K562 treated with DMSO at 1 percent for 24 hours (cell line): ENCODE measurements around the gene PACSIN1. TPM values are rescaled to one million over a fixed set of nuclear protein-coding genes. Genes with fewer than 3 reads are reported as not detected.

Experiments
- total RNA-seq: library from RNA; unstranded; fragments of 300-600 nt; gene quantifications from 2 replicates; pipeline ENCODE4 v1.2.3, GENCODE V29; 2022; ENCODE audit warnings: low read depth; ENCODE audit not compliant: insufficient read depth

The PACSIN1 gene
- total RNA-seq: 1.3 and 1.4 TPM in 2 replicates

GRCh38 chr6:34465531-34466241 is at the start of gene PACSIN1:
Gene PACSIN1 (plus strand): TSS chr6:34466076. CDS start chr6:34526306, 60,230 bp downstream.

GRCh38 chr6:34425498-34426410 is 40.1 kb upstream of the PACSIN1 start, which contains the start of gene RPS10:
Gene RPS10 (minus strand): TSS chr6:34426069. CDS start chr6:34425221, 848 bp downstream.

GRCh38 chr6:34556031-34556471 is 90.2 kb downstream of the PACSIN1 start, which contains the start of gene SPDEF:
Gene SPDEF (minus strand): TSS chr6:34556329. CDS start chr6:34544455, 11,874 bp downstream.

Other genes with a start within 250 kb of the PACSIN1 start
- gene HMGA1, start 229.2 kb upstream of the PACSIN1 start, total RNA-seq: 1,580 and 1,712 TPM in 2 replicates
- 187 and 196 TPM in 2 replicates for gene SMIM29, start 217.1 kb upstream of the PACSIN1 start, total RNA-seq
- 13.5 and 13.9 TPM in 2 replicates for gene NUDT3, start 73.4 kb upstream of the PACSIN1 start, total RNA-seq
- 6,565 and 6,740 TPM in 2 replicates for gene RPS10, start 40.0 kb upstream of the PACSIN1 start, total RNA-seq
- 0.80 TPM in 1 of 2 replicates, not detected in the other for gene SPDEF, start 90.3 kb downstream of the PACSIN1 start, total RNA-seq
- 106 and 115 TPM in 2 replicates for gene ILRUN, start 230.7 kb downstream of the PACSIN1 start, total RNA-seq